Activated naive CD8-positive, alpha-beta T cell treated with anti-CD3 and anti-CD28 coated beads, Interleukin-2, amount 50 U/mL, for 16 hours (primary cell): ENCODE results near the gene PYGB.

ENCODE experiments used
- DNase-seq: peaks from one replicate; pipeline ENCODE4 v3.0.0-alpha.2; 2020; ENCODE audit warnings: low read depth, low spot score

PYGB gene

DNA sequence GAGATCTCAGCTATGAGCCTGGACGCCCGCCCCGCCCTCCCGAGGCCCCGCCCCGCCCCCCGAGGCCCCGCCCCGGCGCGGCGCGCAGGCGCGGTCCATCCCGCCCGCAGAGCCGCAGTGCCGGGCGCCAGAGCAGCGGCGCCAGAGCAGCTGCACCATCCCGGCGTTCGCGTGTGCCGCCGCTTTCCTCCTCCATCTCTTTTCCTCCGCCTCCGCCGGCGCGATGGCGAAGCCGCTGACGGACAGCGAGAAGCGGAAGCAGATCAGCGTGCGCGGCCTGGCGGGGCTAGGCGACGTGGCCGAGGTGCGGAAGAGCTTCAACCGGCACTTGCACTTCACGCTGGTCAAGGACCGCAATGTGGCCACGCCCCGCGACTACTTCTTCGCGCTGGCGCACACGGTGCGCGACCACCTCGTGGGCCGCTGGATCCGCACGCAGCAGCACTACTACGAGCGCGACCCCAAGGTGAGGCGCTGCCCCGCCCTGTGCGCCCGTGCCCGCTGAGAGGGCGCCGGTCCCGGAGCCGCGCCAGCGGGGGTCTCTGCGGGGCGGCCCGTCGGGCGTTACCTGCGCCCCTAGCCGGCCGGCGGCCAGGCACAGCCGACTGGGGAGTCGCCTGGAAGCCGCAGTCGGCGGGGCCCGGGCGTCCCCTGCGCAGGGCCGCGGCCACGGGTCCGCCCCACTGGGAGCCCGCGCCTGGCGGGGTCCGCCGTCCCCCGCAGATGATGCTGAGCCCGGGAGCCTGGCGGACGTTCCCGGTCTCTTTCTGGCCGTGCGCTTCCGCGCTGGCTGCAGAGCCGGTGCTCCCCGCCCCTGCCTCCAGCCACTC lies at the start of gene PYGB:
Gene PYGB (plus strand): TSS at position 130 of the 830 bp plus-strand sequence. CDS start 94 bp downstream, at position 224.
- DNase-seq, result peak; percentile 41

DNA sequence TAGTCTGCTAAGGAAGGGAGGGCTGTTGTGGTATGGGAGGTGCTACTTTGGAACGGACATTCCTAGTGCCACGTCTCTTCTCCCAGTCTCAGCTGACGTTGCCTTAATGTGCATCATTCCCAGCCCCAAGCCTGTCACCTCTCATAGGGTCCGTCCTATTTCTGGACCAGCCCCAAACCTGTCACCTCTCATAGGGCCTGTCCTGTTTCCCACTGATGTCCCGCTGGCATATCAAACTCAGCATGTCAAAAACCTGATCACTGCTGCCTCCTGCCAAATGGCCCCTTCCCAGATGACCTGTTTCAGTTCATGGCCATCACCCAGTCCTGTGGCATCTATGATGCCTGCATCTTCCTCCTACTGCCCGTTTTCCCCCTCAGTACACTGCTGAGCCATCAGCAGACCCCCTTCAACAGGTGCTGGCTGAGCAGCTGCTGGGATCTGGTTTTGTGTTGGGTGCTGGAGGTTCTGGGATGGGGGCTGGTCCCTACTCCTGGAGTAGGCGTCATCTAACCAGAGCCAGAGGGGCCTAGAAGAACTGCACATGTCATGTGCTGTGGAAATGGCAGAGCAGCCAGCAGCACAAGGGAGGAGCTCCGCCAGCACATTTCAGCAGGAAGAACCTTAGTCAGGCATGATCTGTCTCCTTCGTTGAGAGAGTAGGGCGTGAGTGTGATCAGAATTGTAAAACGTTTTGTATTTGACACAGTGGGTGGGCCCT lies 49.1 kb upstream of the PYGB start:
- DNase-seq, result no peak

GRCh38 chr20:25199473-25200260 lies 48.2 kb upstream of the PYGB start:
- no peak for DNase-seq

DNA sequence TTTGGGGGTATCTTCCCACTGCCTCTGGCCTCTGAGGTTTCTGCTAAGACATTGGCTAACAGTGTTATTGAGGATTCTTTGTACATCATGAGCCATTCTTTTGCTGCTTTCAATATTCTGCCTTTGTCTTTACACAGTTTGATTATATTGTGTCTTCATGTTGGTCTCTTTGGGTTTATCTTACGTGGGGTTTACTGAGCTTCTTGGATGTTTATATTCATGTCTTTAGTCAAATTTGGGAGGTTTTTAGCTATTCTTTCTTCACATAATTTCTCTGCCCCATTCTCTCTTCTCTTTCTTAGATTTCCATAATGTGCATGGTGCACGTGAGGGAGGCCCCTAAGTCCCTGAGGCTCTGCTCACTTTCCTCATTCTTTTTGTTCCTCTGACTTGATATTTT lies 44.8 kb upstream of the PYGB start:
- DNase-seq, result no peak

DNA sequence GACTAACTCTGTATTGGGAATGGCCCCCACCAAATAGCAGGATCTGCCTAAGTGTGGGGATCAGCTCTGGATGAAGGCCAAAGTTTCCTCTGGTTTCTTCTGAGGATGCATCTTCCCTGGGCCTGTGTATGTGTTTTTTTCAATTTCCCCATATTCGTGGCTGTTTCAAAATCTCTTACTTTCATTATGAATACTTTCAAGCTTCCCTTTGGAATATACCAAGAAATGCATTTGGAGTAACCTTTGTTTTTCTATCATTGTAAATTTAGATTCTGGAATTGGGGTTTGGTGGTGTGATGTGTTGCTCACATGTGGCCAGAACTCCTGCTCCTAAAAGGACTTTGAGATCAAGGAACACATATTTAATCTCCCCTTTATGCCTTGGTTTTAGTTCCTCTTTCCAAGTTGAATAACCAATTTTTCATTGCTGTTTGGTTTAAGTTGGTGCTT lies 44.0 kb upstream of the PYGB start:
- no peak for DNase-seq

DNA sequence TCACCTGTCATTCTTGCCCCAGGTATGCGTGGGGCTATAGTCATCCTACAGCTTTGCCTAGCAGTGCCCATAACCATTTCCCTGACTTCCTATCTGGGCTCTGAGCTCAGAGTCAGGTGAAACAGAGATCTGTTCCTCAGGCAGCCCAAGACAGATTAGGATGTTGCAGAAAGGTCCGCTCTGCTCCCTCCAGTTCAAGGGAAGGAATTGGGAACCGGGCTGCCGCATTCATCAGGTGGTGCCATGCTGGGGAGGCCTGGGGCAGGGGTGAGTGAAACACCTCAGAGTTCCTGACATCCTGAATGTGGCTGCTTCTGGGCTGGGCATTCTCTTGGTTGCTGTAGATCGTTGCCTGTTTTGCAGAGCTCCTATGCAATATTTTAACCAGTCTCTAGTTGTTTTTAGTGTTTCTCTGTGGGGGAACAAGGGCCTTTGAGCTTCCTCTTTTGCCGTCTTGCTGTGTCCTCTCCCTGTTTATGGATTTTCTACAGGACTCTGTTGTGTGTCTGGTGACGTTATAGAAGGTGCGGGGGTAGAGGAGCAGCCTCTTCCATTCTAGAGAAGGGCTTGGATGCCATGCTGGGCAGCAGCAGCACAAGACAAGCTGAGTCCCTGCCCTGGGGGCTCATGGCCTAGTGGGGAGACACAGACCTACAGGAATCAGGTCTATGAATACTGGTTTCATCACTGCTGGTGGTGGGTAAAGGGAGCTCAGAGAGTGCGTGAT lies 43.2 kb upstream of the PYGB start:
- DNase-seq, result no peak

- DNase-seq, result no peak
Measured at GRCh38 chr20:25205277-25206062, 42.4 kb upstream of the PYGB start.

DNA sequence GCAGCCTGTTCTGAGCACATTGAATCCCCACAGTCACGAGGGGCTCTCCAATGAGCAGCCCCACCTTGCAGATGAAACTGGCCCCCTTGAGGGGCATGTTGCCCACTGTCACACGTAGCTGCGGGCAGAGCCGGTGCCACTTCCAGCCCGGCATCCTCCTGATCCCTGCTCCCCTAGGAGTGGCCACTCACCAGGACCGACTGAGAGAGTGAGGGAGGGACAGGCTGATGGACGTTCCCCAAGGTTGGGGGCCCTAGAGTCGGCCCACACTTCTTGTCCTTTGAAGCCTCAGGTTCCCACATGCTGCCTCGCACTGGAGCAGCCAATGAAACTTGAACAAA lies 41.9 kb upstream of the PYGB start:
- no peak for DNase-seq

GRCh38 chr20:25206548-25206947 lies 41.3 kb upstream of the PYGB start:
- no peak for DNase-seq

- DNase-seq, result no peak
Measured at GRCh38 chr20:25207149-25207959, 40.5 kb upstream of the PYGB start.

GRCh38 chr20:25207960-25208534 lies 39.8 kb upstream of the PYGB start:
- no peak for DNase-seq

GRCh38 chr20:25209400-25209799 lies 38.5 kb upstream of the PYGB start:
- no peak for DNase-seq

DNA sequence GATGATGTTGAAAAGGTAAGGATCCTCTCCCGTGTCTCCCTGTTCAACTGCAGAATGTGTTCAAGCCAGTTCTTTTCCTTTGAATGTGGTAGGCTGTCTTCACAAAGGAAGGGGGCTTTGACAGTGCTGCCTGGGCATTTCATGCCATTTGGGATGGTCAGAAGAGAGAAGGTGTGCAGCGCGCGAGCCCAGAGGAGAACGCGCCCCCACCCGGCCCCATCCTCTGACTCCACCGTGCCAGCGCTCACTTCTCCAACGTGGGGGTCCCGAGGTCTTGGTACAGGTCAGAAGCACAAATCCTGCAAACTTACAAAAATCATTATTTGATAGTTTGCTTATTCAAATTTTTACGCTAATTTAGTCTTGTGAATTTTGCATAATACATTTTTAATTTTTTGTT lies 38.0 kb upstream of the PYGB start:
- no peak for DNase-seq

GRCh38 chr20:25211273-25211672 lies 36.6 kb upstream of the PYGB start:
- DNase-seq, result no peak

DNA sequence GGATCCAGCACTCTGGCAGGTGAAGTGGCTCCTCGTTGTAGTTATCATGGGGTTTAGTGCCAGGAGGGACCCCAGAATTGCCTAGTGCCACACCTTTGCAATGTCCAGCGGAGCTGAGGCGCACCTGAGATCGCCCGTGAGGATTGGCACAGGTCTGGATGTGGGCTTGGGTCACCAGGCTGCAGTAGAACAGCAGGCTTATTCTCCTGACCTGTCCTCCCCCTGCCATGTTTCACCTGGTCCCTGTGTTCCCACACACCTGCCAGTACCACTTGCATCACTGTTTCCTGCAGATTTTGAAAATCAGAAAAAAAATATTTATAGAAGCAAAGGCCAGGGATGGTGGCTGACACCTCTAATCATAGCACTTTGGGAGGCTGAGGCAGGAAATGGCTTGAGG lies 35.6 kb upstream of the PYGB start:
- DNase-seq, result no peak

DNA sequence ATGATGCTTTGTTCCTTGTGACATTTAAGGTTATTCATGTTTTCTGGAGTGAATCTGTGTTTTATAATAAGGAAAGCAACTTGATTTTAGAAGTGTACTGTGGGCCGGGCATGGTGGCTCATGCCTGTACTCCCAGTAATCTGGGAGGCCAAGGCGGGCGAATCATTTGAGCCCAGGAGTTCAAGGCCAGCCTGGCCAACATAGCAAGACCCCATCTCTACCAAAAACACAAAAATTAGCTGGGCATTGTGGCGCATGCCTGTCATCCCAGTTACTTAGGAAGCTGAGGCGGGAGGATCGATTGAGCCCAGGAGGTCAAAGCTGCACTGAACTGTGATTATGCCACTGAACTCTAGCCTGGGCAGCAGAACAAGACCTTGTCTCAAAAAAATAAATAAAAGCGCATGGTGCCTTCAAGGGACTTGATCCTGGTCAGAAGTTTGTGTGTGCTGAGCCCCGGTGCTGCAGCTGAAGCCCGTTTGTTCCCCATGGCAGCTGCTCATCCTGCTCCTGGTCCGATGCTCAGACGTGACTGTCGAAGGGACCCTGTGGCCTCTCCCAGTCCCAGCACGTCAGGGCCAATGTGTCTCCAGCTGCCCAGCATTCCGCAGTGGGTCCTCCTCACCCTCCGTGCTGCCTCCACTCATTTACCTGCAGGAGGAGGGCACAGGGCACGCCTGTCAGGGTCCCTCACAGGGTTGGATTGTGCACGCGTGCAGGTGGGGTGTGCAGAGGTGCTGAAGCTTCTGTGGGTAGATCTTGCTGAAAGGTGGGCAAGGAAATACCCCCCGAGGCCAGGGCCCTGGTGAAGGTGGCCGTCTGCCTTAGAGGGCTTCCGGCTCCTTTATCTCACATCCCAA lies 34.1 kb upstream of the PYGB start:
- no peak for DNase-seq

DNA sequence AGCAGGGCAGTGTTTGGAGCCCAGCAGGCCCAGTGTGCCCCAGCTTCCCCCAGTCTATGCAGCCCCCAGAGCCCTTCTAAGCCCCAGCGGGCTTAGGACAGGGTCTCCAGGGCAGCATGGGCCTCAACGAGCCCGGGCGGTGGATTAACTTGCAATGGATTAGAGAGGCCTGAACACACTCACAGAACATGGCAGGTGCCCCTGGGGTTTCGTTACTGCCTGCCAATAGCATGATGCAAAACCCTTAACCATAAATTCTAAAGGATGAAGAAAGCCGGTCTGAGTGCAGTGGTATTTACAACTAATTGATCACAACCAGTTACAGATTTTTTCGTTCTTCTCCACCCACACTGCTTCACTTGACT lies 33.5 kb upstream of the PYGB start:
- no peak for DNase-seq

DNA sequence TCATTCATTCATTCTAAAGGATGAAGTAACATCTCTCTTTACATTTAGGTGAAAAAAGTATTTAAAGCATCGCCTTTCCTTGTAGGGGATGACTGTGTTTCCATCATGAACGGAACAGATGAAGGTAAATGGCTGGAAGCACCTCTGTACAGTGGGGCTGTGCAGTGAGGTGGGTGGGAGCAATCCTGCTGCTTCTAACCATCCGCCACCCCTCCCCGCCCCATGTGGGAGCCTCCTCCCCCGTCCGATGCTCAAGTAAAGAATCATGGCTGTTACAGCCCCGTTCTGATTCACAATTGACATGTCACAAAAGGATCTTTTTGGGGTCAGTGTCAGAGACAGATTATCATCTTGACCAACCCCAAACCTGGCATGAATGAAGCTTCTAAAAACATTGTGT lies 33.1 kb upstream of the PYGB start:
- DNase-seq, result no peak

- no peak for DNase-seq
Measured at GRCh38 chr20:25215521-25215920, 32.4 kb upstream of the PYGB start.
